ENCODE results near the gene GFY.

The GFY gene

DNA sequence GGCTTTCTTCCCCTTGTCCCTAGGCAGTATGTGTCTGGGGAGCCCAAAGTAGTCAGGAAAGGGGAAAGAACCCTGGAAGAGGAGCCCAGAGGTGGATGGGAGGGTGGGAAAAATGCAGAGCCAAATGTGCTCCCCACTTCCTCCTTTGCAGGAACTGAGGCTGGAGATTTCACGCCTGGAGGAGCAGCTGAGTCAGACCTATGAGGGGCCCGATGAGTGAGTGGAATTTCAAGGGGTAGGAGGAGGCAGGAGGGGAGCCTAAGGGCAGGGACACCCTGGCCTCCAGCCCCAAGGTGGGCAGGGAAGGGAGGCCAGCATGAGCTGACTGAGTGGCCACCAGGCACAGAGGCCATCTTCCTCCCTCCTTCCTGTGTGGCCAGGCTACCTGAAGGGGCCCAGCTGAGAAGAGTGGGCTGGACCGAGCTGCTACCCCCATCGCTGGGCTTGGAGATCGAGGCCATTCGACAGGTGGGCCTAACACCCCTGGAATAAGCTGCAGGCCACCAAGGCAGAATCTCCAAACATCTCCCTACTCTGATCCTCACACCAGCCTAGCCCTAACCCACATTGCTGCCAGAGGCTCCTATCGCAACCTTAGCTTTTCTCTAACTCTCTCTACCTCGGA, 16.3 kb upstream of the GFY start:
- no peak for DNase-seq

GRCh38 chr19:49409441-49410029, 15.7 kb upstream of the GFY start:
- peak; percentile 41 for DNase-seq

DNA sequence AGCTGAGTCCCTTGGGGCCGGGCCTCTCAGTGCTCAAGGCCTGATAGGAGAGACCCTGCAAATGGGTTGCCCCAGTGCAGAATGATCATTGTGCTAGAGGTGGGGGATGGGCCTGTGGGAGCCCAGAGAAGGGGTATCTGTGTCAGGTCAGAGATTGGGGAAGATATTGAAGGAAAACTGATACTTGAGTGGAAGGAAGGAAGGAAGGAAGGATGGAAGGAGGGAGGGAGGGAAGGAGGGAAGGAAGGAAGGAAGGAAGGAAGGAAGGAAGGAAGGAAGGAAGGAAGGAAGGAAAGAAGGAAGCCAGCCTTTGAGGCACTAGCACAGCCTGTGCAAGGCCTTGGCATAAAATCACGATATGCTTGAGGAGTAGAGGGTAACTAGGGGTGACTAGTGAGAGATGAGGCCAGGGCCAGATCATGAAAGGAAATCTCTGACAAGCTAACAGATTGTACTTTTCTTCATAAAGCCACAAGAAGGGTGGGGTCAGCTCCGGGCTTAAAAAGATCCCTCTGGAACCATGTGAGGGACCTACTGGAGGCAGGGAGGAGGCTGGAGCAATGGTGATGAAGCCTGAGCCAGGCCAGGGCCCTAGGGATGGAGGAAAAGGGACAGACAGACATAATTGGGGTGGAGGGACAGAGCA, 13.4 kb upstream of the GFY start:
- no peak for DNase-seq

GRCh38 chr19:49413348-49413747, 11.8 kb upstream of the GFY start:
- no peak for DNase-seq

GRCh38 chr19:49414256-49414655, 10.9 kb upstream of the GFY start:
- no peak for DNase-seq

- no peak for DNase-seq
These were observed 9.9 kb upstream of the GFY start for GRCh38 chr19:49415102-49415809.

- DNase-seq, result no peak
These were observed 9.4 kb upstream of the GFY start for GRCh38 chr19:49415810-49416200.

DNA sequence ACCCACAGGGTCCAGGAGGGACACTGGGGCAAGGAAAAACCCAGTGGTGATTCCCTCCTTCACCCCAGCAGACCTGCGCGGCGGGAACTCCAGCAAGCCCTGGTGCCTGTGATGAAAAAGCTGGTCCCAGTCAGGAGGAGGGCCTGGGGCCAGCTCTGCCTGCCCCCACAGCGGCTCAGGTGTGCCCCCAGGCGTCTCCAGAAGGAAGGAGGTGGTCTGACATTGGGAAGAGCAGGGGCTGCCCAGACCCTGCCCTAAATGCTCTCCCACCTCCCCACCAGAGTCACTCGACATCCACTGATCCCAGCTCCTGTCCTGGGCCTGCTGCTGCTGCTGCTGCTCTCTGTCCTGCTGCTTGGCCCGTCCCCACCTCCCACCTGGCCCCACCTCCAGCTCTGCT, 8.1 kb upstream of the GFY start:
- DNase-seq, result no peak

DNA sequence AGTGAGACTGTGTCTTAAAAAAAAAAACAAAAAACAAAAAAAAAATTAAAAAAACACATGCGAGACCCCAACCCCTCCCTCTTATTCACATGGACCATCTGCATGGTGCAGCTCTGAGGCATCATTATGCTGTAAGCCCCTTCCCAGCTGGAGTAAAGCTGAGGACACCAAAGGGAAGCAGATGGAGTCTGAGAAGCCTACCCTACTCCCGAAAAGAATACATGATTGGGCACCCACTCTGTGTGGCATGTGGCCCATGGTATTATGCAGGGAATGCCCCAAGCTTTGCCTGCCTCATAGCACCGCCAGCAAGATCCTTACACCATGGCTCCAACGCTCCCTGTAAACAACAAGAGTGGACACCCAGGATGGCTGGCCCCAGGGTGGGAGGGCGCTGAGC, 6.7 kb upstream of the GFY start:
- DNase-seq, result no peak

GRCh38 chr19:49419173-49419572, 6.0 kb upstream of the GFY start:
- no peak for DNase-seq

DNA sequence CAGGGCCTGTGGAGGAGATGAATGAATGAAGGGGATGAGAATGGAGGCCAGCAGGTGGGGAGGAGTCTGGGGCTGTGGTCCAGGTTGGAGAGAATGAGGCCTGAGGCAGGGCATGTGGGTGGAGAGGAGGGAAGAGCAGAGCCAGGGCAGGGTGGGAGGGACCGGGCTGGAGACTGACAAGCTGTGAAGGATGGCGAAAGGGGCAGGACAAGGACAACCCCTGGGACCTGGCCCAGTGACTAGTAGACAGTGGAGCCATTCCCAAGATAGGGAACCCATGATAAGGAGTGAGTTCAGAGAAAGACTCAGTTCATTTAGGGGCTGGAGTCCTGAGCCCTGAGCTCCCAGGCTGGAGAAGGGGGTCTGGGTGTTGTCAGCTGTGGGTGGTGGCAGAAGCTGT, 5.0 kb upstream of the GFY start:
- DNase-seq, result no peak

DNA sequence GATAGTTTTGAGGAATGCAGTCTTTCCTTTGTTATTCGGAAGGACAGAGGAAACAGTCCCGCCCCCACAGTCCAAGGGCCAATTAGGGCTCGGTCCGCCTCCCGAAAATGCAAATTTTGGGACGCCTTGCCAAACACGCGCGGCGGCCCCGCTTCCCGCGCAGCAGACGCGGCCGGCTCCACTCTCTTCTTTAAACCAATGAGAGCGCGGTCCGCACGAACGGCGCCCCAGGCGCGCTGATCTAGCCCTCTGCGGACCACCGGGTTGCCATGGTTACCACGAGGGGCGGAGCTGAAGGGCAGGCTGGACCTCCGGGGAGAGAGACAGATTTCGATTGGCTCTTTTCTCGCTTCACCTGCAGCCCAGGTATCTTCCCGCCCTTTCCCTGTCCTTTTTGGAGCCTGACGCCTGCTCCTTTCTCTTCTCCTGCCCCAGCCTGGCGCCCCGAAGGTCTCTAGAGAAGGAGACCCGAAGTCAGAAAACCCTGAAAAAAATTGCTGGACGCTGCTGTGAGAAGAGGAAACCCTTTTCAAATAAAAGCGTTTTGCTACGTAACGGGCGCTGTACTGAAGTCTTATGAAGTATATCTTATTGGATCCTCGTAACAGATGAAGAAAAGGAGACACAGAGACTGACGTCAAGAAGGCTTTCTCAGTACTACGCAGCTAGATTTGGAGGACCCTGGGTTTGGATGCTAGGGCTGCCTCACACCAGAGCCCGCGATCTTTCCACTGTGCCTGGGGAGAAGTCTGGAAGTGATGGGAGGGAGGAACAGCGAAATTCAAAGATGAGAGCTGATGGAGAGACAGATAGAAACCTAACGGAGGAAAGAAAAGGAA, 3.9 kb upstream of the GFY start:
- DNase-seq, result peak; percentile 46

DNA sequence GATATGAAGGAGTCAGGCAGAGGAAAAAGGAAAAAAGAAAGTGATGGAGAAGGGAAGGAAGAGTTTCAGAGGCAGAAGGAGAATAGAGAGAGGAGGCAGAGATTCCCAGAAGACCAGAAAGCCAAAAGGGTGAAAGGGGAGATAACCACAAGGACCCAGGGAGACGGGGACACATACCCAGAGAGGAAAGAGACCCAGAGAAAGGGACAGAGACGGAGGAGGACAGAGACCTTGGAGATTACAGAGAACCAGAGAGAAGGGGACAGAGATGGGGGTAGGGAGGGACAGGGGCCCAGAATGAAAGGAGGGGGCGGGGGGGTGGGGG, 3.3 kb upstream of the GFY start:
- DNase-seq, result no peak

DNA sequence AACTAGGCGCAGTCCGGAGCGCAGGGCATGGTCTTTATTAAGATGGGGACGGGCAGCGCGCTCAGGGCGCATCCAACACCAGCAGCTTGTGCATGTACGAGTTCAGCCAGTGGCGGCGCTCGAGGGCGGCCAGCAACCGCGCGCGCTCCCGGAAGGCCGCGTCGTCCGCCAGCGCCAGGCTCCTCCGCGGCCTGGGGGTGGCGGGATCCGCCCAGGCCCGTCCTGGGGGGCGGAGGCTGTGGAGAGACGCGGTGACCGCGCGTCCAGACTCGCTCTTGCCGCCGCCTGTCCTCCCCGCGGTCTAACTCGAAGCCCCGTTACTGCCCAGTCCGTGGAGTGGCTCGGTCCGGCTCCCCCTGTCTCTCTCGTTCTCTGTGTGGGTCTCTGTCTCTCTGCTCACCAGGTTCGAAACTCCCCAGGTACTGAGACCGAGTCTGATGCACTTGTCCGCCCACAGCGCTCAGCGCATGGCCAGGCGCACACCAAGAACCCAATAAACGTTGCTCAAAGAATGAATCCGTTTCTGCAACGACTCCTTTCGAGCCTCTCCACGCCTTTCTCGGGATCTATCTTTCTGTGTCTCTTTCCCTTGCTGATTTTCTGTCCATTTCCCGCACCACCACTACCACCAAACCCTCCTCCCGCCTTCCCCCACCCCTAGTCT, 2.6 kb upstream of the GFY start:
- DNase-seq, result peak; percentile 57

GRCh38 chr19:49423071-49423984, 1.9 kb upstream of the GFY start, which contains the start of gene PTH2:
Gene PTH2, minus strand, starts transcription at chr19:49423441. Its CDS starts 102 bp downstream, at chr19:49423339.
- DNase-seq, result no peak

- DNase-seq, result peak; percentile 55
These were observed 1.2 kb upstream of the GFY start for GRCh38 chr19:49423985-49424303.

GRCh38 chr19:49425922-49426592, 869 bp downstream of the GFY start:
- DNase-seq, result no peak

DNA sequence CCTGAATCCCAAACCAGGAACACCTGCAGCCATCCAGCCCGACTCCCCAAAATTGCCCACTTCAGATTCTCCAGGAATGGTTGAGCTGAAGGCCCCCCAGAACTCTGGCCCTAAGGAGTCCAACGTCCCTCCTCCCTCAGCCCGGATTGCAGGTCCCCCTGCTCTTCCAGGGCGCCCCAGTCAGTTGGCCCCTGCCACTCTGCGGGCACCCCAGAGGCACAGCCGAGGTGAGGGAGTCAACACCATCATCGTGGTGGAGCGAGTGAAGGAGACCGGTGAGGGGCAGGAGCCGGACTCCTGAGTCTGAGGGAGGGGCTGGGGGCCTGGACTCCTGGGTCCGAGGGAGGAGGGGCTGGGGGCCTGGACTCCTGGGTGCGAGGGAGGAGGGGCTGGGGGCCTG, 2.2 kb downstream of the GFY start:
- no peak for DNase-seq

GRCh38 chr19:49427855-49428546, 2.8 kb downstream of the GFY start:
- no peak for DNase-seq

Measured in CD4-positive, alpha-beta T cell treated with Interleukin-12 subunit alpha and Interleukin-12 subunit beta, for 1 hour (primary cell).